Measurements from ENCODE around the gene FRK.

FRK gene

GRCh38 chr6:116064666-116065065 is 4.0 kb upstream of the FRK start:
- no peaks in the 10 kb centered on the region for H3K36me3 ChIP-seq (ENCODE audit: control insufficient read depth, insufficient read depth, low read length)
- H3K27me3 ChIP-seq (replicated peaks; ENCODE audit: control insufficient read depth, insufficient read depth, low read length), result no peaks in the 10 kb centered on the region
- TF ChIP-seq, protein P1, sequence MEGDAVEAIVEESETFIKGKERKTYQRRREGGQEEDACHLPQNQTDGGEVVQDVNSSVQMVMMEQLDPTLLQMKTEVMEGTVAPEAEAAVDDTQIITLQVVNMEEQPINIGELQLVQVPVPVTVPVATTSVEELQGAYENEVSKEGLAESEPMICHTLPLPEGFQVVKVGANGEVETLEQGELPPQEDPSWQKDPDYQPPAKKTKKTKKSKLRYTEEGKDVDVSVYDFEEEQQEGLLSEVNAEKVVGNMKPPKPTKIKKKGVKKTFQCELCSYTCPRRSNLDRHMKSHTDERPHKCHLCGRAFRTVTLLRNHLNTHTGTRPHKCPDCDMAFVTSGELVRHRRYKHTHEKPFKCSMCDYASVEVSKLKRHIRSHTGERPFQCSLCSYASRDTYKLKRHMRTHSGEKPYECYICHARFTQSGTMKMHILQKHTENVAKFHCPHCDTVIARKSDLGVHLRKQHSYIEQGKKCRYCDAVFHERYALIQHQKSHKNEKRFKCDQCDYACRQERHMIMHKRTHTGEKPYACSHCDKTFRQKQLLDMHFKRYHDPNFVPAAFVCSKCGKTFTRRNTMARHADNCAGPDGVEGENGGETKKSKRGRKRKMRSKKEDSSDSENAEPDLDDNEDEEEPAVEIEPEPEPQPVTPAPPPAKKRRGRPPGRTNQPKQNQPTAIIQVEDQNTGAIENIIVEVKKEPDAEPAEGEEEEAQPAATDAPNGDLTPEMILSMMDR (IDR thresholded peaks at IDR 0.05; ENCODE audit: insufficient read depth, low read length, poor library complexity, severe bottlenecking), result no peak
- DNase-seq (ENCODE audit: extremely low read depth, insufficient read length), result no peak
- H3K4me3 ChIP-seq (replicated peaks; ENCODE audit: low read depth, low read length), result no peak overlapping the region

DNA sequence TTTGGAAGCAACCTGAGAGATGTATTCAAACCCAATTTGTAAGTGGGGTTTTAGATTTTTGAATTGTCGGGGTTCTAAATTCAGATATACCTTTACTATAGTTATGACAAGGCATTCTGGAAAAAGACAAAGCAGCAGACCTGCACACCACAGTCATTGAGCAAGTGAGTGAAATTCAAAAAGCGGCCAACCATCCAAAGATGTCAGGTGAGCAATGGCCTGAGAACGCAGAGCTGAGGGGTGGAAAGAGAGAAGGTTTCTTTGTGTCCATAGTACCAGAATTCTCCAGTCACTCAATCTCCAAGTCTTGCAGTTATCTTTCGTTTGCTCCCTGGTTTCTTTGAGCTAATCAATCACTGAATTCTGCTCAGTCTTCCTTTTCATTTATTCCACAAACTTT is 1.8 kb upstream of the FRK start:
- TF ChIP-seq, protein P1 (IDR thresholded peaks at IDR 0.05; ENCODE audit: insufficient read depth, low read length, poor library complexity, severe bottlenecking), result no peak
- DNase-seq (ENCODE audit: extremely low read depth, insufficient read length), result no peak
- H3K27me3 ChIP-seq (replicated peaks; ENCODE audit: control insufficient read depth, insufficient read depth, low read length), result no peaks in the 10 kb centered on the region
- no peaks in the 10 kb centered on the region for H3K36me3 ChIP-seq (ENCODE audit: control insufficient read depth, insufficient read depth, low read length)
- no peak overlapping the region for H3K4me3 ChIP-seq (replicated peaks; ENCODE audit: low read depth, low read length)

DNA sequence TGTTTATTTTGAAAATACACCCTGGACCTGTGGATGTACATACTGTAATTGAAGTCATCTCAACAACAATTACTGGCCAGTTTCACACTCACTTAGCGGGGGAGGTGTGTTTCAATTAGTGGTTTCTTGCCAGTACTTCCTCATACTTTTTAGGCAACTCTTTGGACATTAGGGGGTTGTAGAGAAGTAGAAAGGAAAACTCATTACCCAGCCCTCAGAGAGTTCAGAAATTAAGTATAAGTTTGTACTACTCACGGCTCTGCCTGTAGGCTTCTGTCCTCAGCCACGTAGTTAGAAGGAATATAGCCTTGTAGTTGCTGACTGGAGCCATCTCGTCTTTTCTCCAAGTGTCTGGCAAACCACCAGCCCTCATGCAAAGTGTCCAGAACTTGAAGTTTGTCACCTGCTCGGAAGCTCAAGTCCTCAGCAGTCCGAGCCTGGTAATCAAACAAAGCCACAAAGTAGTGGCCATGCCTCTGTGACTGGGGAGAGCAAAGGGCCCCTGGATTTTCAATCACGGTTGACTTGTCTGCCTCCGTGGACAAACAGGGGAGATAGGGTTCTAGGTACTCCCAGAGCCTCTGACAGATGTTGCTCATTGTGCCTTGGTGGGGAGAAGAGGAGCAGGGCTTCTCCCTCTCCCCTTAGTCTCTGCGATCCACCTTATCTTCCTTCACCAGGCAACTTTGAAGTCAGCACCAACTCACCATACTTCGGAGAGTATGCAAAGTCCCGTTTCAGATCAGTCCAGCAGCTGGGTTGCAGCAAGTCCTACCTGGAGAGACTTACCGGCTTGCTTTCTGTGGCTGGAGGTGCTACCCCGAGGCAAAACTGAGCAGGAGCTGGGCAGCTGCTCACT is 749 bp downstream of the FRK start:
- peak; percentile 40 for DNase-seq (ENCODE audit: extremely low read depth, insufficient read length)

GRCh38 chr6:116057766-116058165 is 2.9 kb downstream of the FRK start:
- TF ChIP-seq, protein P1 (IDR thresholded peaks at IDR 0.05; ENCODE audit: insufficient read depth, low read length, poor library complexity, severe bottlenecking), result no peak
- Histone ChIP-seq H3K4me3 (replicated peaks; ENCODE audit: low read depth, low read length) (no peak overlapping the region), H3K36me3 (ENCODE audit: control insufficient read depth, insufficient read depth, low read length) (no peaks in the 10 kb centered on the region), H3K27me3 (replicated peaks; ENCODE audit: control insufficient read depth, insufficient read depth, low read length) (no peaks in the 10 kb centered on the region)
- no peak for DNase-seq (ENCODE audit: extremely low read depth, insufficient read length)

More for the DNA sequence above, 749 bp downstream of the FRK start:
- Histone ChIP-seq H3K27me3 (replicated peaks; ENCODE audit: control insufficient read depth, insufficient read depth, low read length) (no peaks in the 10 kb centered on the region), H3K36me3 (ENCODE audit: control insufficient read depth, insufficient read depth, low read length) (no peaks in the 10 kb centered on the region), H3K4me3 (replicated peaks; ENCODE audit: low read depth, low read length) (peak overlapping the region; percentile 54)
- TF ChIP-seq, protein P1 (IDR thresholded peaks at IDR 0.05; ENCODE audit: insufficient read depth, low read length, poor library complexity, severe bottlenecking), result no peak

GRCh38 chr6:116055513-116055912 is 5.2 kb downstream of the FRK start:
- TF ChIP-seq, protein P1 (IDR thresholded peaks at IDR 0.05; ENCODE audit: insufficient read depth, low read length, poor library complexity, severe bottlenecking), result no peak
- DNase-seq (ENCODE audit: extremely low read depth, insufficient read length), result no peak
- Histone ChIP-seq H3K36me3 (ENCODE audit: control insufficient read depth, insufficient read depth, low read length) (no peaks in the 10 kb centered on the region), H3K4me3 (replicated peaks; ENCODE audit: low read depth, low read length) (no peak overlapping the region), H3K27me3 (replicated peaks; ENCODE audit: control insufficient read depth, insufficient read depth, low read length) (no peaks in the 10 kb centered on the region)

Data from GM06990 (cell line).